ENCODE results near the gene CMIP.

CMIP gene

GRCh38 chr16:81462683-81463082 lies 18.1 kb downstream of the CMIP start:
- DNase-seq (ENCODE audit: low spot score), result no peak

GRCh38 chr16:81463296-81463890 lies 18.8 kb downstream of the CMIP start:
- no peak for DNase-seq (ENCODE audit: low spot score)

DNA sequence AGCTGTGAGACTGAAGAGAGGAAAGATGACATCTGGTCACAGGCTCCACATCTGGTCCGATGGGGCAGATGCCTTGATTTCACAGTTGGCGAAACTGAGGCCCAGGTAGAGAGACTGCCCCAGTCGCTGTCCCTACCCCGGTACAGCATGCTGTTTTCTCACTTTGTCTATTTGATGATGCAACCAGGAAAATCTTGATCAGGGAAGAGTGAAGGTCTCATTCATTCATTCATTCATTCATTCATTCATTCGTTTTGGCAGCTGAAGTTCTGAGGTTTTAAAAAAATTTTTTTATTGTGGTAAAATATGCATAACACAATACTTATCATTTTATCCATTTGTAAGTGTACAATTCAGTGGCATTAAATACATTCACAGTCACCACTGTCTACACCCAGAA lies 19.7 kb downstream of the CMIP start:
- DNase-seq (ENCODE audit: low spot score), result no peak

DNA sequence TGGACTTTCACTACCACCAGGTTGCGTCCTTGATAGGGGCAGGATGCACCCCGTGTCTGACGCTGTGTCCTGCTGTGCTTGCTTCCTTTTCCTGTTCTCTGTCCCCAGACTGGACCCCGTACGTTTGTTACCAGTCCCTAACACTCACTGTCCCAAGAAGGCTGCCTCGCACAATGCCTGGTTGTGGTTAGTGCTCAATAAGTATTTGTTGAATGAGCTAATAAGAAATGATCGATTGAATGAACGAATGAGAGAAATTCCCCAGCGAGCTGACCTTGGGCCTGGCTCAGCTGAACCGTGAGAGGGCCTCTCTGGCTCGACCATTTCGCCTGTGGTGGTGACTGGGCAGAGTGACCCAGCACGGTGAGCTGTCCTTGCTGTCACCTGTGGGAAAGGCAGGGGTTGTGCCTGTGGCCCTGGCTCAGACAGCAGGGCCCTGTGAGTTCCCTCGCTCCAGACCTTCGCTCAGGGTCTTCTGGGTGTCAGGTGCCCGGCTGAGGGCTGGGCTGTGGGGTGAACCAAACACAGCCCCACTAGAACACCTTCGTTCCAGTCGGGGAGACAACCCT lies 20.9 kb downstream of the CMIP start:
- no peak for DNase-seq (ENCODE audit: low spot score)

GRCh38 chr16:81466356-81466980 lies 21.9 kb downstream of the CMIP start:
- DNase-seq (ENCODE audit: low spot score), result no peak

- DNase-seq (ENCODE audit: low spot score), result no peak
These were observed 22.5 kb downstream of the CMIP start for GRCh38 chr16:81467072-81467471.

GRCh38 chr16:81467815-81468214 lies 23.2 kb downstream of the CMIP start:
- DNase-seq (ENCODE audit: low spot score), result no peak

- DNase-seq (ENCODE audit: low spot score), result no peak
These were observed 23.8 kb downstream of the CMIP start for GRCh38 chr16:81468269-81468902.

DNA sequence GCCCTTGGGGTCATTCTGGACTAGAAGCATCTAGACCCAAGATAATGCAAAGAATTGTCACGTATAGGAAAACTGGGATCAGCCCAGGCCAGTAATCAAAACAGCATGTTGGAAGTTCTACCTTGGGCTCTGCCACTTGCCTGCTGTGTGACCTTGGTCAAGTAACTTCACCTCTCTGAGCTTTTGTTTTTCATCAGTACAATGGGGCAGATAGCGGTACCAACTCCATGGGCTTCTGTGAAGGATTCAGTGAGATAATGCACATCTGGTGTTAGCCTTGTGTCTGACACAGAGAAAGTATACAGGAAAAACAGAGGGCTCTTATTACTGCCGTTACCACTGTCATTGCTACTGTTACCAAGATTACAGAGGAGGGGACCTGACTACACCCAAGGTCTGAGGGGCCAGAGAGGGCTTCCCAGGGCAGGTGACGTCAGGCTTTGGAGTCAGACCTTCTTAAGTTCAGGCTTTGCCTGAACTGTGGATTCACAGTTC lies 24.6 kb downstream of the CMIP start:
- no peak for DNase-seq (ENCODE audit: low spot score)

DNA sequence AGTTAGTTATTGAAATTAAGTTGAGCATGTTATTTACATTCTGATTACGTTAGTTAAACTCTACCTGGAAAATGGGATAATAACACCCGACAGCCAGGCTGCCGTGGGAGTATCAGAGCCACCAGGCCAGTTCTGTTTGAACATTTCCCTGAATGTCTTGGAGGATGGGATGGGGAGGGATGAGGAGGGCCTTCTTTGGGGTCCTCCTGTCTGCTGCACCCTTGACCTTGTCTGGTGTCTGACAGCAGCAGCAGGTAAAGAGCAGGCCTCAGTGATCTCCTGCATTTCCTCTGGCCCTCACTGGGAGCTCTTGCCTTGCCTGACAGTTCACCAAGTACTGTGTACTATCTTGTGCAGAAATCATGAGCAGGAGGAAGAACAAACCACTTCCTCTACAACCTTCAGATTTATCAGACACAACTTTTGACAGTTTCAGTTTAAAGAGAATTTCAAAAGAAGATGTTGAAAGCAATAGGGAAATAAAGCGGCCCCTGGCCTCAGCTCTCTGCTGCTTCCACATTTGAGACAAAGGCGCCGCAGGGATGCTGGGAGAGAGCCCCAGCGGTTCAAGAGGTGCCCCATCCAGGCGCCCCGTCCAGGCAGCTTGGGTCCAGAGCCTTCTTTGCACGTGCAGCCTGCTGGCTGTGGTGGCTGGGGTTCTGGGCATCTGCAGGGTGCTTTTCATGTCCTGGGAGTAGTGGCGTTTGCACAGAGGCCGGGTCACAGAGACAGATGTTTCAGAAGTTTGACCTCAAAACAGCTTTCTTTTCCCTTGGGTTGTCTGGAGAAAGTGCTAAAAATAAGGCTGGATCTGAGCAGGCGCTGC lies 25.3 kb downstream of the CMIP start:
- DNase-seq (ENCODE audit: low spot score), result no peak

DNA sequence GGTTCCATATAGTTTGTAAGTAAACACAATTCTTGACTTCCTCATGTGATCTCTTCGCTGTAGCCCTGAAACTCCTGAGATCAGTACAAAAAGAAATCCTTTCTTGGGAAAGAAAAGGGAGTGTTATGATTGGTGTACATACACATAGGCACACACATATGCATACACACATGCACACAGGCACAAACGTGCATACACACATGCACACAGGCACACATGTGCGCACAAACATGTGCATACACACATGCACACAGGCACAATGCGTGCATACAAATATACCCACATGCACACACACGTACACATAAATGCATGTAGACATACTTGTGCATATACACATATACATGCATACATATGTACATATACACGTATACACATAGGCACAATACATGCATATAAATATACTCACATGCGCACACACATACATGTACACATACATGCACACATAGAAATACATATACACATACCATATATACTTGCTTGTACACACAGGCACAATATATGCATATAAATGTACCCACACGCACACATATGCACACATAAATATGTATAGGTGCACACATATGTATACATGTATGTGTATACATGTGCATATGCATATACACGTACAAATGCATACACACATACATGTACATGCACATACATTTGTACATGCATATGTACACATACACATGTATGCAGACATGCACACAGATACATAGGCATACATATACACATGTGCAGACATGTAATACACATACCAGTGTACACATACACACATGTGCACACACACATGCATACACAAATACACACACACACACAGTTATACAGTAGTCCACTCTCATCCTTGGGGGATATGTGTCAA lies 26.4 kb downstream of the CMIP start:
- DNase-seq (ENCODE audit: low spot score), result no peak

GRCh38 chr16:81471882-81472281 lies 27.3 kb downstream of the CMIP start:
- no peak for DNase-seq (ENCODE audit: low spot score)

- no peak for DNase-seq (ENCODE audit: low spot score)
These were observed 27.8 kb downstream of the CMIP start for GRCh38 chr16:81472391-81472790.

DNA sequence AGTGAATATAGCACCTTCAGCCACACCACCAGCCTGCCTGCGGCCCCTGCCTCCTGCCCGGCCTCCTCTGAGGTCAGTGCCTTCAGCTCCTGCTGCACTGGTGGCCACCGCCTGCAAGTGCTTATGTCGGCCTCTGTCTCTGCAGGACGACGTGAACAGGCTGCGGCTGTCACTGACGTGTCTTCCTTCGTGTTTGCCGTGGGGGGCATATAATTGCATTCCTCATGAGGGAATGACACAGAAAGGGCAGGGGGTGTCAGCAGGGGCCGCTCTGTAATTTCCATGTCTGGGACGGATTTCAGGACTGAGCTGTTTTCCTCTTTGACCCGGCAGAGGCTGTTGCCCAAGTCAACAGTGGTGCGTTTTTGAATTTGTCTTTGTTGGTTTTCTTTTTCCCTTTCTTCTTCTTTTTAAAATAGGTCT lies 28.5 kb downstream of the CMIP start:
- no peak for DNase-seq (ENCODE audit: low spot score)

DNA sequence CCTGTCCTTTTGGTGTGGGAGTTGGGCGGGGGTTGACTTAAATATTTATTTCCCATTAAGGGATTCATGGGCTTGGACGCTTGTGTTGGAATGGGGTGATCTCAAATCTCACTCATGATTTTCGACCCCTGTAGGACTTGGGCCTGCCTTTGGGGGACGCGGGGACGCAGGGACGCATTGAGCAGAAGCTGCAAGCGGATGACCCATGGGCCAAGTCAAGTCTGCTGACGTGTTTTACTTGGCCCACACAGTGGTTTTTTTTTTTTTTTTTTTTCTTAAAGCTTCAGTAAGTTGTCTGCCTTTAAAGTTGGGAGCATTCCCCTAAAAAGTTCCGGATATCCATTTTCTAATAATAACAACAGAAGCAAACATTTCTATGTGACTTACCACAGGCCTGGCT lies 28.9 kb downstream of the CMIP start:
- no peak for DNase-seq (ENCODE audit: low spot score)

DNA sequence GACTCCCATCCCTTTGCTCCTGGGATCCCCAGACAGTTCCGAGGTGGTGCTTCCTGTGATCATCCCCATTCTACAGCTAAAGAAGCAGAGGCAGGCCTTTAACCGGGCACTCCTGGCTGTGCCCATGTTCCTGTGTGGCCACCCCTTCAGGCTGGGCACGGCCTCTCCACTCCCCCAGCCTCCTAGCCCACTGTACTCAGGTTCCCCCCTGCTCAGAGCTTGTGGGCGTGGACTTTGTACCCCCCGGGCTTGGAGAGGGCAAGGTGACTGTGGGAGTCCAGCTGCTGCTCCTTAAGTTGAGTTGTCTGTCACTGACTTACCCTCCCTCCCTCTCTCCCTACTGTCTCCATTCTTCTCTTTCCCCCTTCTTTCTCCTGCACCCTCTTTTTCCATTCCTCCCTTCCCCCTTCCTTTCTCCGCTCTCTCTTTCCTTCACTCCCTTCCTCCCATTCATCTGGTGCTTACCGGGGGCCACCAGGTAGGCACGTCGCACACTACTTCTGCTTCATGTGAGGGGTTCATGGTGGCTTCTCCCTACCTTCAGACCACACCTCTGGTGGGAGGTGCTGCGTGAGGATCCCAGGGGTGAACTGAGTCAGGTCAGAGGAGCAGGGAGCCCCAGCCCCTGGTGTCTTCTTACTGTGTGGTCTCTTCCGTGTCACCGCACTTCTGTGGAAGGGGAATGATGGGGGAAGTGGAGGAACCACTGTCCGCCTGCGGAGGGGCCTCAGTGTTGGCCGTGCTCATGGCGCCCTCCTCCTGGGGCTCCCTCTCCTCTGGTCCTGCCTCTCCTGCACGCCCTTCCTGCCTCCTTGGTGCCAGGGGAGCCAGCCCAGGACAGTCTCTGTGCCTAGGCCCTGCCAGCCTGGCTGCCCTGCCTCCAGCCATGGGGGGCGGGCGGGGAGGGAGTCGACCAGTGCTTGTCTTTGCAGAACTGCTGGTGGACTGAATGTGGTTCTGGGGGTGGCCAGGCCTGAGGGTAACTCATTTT lies 29.7 kb downstream of the CMIP start:
- no peak for DNase-seq (ENCODE audit: low spot score)

DNA sequence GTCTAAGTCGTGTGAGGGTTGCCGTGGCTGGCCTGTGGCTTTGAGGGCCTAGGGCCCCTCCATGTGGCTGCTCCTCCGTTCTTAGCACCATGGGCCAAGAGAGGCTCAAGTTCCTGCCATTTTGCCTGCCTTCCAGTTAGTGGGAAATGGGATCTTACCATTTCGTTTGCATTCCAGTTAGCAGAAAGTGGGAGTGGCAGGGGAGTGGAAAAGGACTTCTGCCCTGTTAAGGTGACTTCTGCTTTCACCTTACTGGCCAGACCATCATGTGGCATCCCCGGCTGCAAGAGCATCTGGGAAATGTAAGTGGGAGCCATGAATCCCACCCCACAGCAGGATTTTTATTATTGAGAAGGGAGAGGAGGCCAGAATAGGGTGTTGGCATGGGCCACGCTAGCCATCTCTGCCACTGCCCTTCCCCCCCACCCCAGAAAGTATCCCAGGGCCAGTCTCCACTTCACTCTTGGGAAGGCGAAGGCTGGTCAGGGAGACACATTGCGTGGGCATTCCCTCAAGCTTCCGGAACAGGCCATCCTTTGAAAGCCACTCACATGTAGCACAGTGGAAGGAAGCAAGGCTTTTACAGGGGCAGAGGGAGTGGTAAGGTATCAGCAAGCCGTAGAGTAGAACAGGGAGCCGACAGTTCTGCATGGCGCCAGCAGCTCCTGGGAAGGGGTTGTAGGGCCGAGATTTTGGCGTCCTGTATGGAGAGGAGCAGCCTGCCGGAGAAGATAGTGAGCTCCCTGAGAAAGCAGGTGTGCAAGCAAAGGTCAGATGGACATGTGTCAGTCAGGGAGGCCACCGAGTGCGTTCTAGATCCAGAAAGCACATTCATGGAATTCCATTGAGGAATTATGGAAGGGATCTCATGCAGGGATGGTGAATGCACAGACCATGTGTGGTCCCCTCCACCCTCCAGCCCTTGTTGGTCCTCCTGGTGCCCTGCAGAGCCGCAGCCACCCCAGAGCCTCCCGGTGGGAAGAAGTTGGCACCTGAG lies 33.4 kb downstream of the CMIP start:
- no peak for DNase-seq (ENCODE audit: low spot score)

- DNase-seq (ENCODE audit: low spot score), result no peak
These were observed 34.4 kb downstream of the CMIP start for GRCh38 chr16:81478876-81479511.
